Measurements from ENCODE around the gene SDK2. TPM values are rescaled to one million over a fixed set of nuclear protein-coding genes. Genes with fewer than 3 reads are reported as not detected.

The SDK2 gene
- total and polyA plus RNA-seq, 9 of the 15 experiments (the other 6 are each of a cell fraction or from before 2014, with no cell fraction given) = 0.04 TPM; not detected in 8

GRCh38 chr17:73474370-73474988 lies 169.8 kb downstream of the SDK2 start (continued):
- TF ChIP-seq ZNF766 (CRISPR knock-in tag; conservative IDR thresholded peaks at IDR 0.05) (peak; percentile 86), MYNN (IDR thresholded peaks at IDR 0.05) (peak; percentile 92), MYNN (CRISPR knock-in tag; IDR thresholded peaks at IDR 0.05) (no peak), BRF1 (IDR thresholded peaks at IDR 0.05; ENCODE audit: borderline replicate concordance, extremely low read depth, insufficient read length) (no peak), ZNF184 (CRISPR knock-in tag; IDR thresholded peaks at IDR 0.05) (no peak), TEAD4 (IDR thresholded peaks at IDR 0.05; ENCODE audit: low read length) (peak; percentile 96), TEAD4 (CRISPR knock-in tag; IDR thresholded peaks at IDR 0.05; ENCODE audit: borderline replicate concordance) (no peak), NFIC (IDR thresholded peaks at IDR 0.05) (peak; percentile 100), ZNF175 (CRISPR knock-in tag; IDR thresholded peaks at IDR 0.05; ENCODE audit: low read depth) (peak; percentile 54; the same call in 1 of the 2 replicates), ZBTB34 (CRISPR knock-in tag; IDR thresholded peaks at IDR 0.05) (no peak), KAT8 (IDR thresholded peaks at IDR 0.05; ENCODE audit: low read depth) (no peak), ELF4 (CRISPR knock-in tag; IDR thresholded peaks at IDR 0.05) (peak; percentile 80), DNMT1 (IDR thresholded peaks at IDR 0.05) (no peak), RNF2 (IDR thresholded peaks at IDR 0.05) (peak; percentile 72; the same call in 1 of the 2 replicates), MAFF (IDR thresholded peaks at IDR 0.05; ENCODE audit: low read length) (no peak), OTX1 (CRISPR knock-in tag; IDR thresholded peaks at IDR 0.05) (0 out of 2 replicates have a peak, but pooled peaks have one; percentile 69), KLF16 (IDR thresholded peaks at IDR 0.05) (peak; percentile 97), HDAC6 (IDR thresholded peaks at IDR 0.05; ENCODE audit: low read depth, low read length) (no peak), ARID3B (CRISPR knock-in tag; IDR thresholded peaks at IDR 0.05; ENCODE audit: borderline replicate concordance) (no peak), VEZF1 (CRISPR knock-in tag; IDR thresholded peaks at IDR 0.05) (peak; percentile 86), ZNF584 (CRISPR knock-in tag; IDR thresholded peaks at IDR 0.05; ENCODE audit: low read depth) (0 out of 2 replicates have a peak, but pooled peaks have one; percentile 68), SMARCA4 (IDR thresholded peaks at IDR 0.05) (peak; percentile 99)
- TF ChIP-seq, protein P1, sequence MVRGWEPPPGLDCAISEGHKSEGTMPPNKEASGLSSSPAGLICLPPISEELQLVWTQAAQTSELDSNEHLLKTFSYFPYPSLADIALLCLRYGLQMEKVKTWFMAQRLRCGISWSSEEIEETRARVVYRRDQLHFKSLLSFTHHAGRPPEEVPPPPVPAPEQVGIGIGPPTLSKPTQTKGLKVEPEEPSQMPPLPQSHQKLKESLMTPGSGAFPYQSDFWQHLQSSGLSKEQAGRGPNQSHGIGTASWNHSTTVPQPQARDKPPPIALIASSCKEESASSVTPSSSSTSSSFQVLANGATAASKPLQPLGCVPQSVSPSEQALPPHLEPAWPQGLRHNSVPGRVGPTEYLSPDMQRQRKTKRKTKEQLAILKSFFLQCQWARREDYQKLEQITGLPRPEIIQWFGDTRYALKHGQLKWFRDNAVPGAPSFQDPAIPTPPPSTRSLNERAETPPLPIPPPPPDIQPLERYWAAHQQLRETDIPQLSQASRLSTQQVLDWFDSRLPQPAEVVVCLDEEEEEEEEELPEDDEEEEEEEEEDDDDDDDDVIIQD (CRISPR knock-in tag; IDR thresholded peaks at IDR 0.05) = no peak

Data from K562 (cell line).